GM12875 (cell line): Measurements from ENCODE around the gene DDX54.
"Not testable (repeated sequence)": the region's sequence is repeated elsewhere in the genome, so short reads cannot be mapped to it uniquely, and the experiment has no call there.

Experiments
- H3K4me3 ChIP-seq: one replicate; pipeline ENCODE4 v1.5.1; 2011; ENCODE audit warnings: low read depth, low read length, control low read depth
- CTCF ChIP-seq: IDR thresholded peaks from 2 replicates; pipeline ENCODE4 v1.5.1; 2011; ENCODE audit warnings: low read depth, mild to moderate bottlenecking, control low read depth, inconsistent platforms, low read length, moderate library complexity, borderline replicate concordance; ENCODE audit not compliant: insufficient read depth

The DDX54 gene

GRCh38 chr12:113127791-113128199 is 57.5 kb downstream of the DDX54 start:
- H3K4me3 ChIP-seq: no peak overlapping the region
- no peak for TF ChIP-seq CTCF

GRCh38 chr12:113120670-113121370 is 64.5 kb downstream of the DDX54 start:
- no peak for TF ChIP-seq CTCF
- no peak overlapping the region for H3K4me3 ChIP-seq

GRCh38 chr12:113119980-113120669 is 65.2 kb downstream of the DDX54 start:
- H3K4me3 ChIP-seq: no peak overlapping the region
- no peak for TF ChIP-seq CTCF

GRCh38 chr12:113118142-113118541 is 67.1 kb downstream of the DDX54 start:
- TF ChIP-seq CTCF: no peak

GRCh38 chr12:113117684-113118083 is 67.6 kb downstream of the DDX54 start:
- not testable (repeated sequence) for H3K4me3 ChIP-seq

More at GRCh38 chr12:113118142-113118541, 67.1 kb downstream of the DDX54 start:
- no peak overlapping the region for H3K4me3 ChIP-seq

- TF ChIP-seq CTCF: no peak
- H3K4me3 ChIP-seq: no peak overlapping the region
These were observed 68.4 kb downstream of the DDX54 start for GRCh38 chr12:113116875-113117274.

GRCh38 chr12:113115455-113116126 is 69.7 kb downstream of the DDX54 start:
- no peak overlapping the region for H3K4me3 ChIP-seq
- TF ChIP-seq CTCF: no peak
